Liver (tissue), 3 donors: ENCODE measurements around the gene NPEPL1.

Experiments used
- EGR1 ChIP-seq, 2 donors: IDR thresholded peaks; 2 replicates each; pipeline ENCODE4 v1.6.1; 2016 to 2018; ENCODE audit warnings: antibody characterized with exemption in 2 of 2, low read depth in 2 of 2
- FOXA1 ChIP-seq: IDR thresholded peaks from 2 replicates; pipeline ENCODE4 v1.6.1; 2016; ENCODE audit warnings: antibody characterized with exemption
- RAD21 ChIP-seq, 2 donors: IDR thresholded peaks; 2 replicates each; pipeline ENCODE4 v1.6.1; 2016; ENCODE audit warnings: antibody characterized with exemption in 2 of 2, mild to moderate bottlenecking in 2 of 2
- RXRA ChIP-seq, 2 donors: IDR thresholded peaks; 2 replicates each; pipeline ENCODE4 v1.6.1; 2017 to 2018; ENCODE audit warnings: antibody characterized with exemption in 2 of 2, mild to moderate bottlenecking in 1 of 2
- TAF1 ChIP-seq: conservative IDR thresholded peaks from 2 replicates; pipeline ENCODE4 v1.6.1; 2016; ENCODE audit warnings: antibody characterized with exemption, mild to moderate bottlenecking
- TF ChIP-seq, protein P1 (sequence below): IDR thresholded peaks from 2 replicates; pipeline ENCODE4 v1.6.1; 2016; ENCODE audit warnings: antibody characterized with exemption
- TF ChIP-seq, protein P2 (sequence below): fragments of 150-350 bp; IDR thresholded peaks from 2 replicates; pipeline ENCODE4 v1.5.1; 2017; ENCODE audit warnings: improper control_type of control experiment, low read depth, low read length; ENCODE audit not compliant: missing input control
- TF ChIP-seq, protein P3 (sequence below): IDR thresholded peaks from 2 replicates; pipeline ENCODE4 v1.6.1; 2016; ENCODE audit warnings: antibody characterized with exemption, mild to moderate bottlenecking
- donor health status: healthy.
- donor health status: healthy.

DNA sequence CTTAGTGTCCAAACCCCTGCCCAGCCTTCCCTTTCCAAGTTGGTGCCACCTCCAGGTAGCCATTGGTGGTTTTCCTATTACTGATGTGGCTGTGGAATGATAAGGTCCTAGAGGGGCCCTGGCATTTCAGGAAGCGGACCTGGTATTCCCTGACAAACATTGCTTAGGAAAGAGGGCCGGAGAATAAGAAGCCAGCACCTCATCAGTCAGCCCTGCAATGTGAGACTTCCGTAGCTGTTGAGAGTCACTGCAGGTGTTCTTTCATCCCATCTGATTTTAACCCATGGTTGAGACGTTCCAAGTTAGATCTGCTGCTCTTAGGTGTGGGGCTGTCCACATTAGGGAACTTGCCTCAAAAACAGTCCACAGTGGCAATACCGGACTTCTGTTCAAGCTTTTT lies 14.8 kb upstream of the NPEPL1 start:
- no peak for TF ChIP-seq EGR1 (IDR thresholded peaks at IDR 0.05; ENCODE audit: low read depth in 2 of 2)
- TF ChIP-seq, protein P1, sequence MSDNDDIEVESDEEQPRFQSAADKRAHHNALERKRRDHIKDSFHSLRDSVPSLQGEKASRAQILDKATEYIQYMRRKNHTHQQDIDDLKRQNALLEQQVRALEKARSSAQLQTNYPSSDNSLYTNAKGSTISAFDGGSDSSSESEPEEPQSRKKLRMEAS: no peak
- no peak for TF ChIP-seq TAF1
- TF ChIP-seq, protein P2, sequence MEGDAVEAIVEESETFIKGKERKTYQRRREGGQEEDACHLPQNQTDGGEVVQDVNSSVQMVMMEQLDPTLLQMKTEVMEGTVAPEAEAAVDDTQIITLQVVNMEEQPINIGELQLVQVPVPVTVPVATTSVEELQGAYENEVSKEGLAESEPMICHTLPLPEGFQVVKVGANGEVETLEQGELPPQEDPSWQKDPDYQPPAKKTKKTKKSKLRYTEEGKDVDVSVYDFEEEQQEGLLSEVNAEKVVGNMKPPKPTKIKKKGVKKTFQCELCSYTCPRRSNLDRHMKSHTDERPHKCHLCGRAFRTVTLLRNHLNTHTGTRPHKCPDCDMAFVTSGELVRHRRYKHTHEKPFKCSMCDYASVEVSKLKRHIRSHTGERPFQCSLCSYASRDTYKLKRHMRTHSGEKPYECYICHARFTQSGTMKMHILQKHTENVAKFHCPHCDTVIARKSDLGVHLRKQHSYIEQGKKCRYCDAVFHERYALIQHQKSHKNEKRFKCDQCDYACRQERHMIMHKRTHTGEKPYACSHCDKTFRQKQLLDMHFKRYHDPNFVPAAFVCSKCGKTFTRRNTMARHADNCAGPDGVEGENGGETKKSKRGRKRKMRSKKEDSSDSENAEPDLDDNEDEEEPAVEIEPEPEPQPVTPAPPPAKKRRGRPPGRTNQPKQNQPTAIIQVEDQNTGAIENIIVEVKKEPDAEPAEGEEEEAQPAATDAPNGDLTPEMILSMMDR: no peak
- TF ChIP-seq RAD21 (IDR thresholded peaks at IDR 0.05): no peak
- TF ChIP-seq FOXA1: no peak
- TF ChIP-seq, protein P3, sequence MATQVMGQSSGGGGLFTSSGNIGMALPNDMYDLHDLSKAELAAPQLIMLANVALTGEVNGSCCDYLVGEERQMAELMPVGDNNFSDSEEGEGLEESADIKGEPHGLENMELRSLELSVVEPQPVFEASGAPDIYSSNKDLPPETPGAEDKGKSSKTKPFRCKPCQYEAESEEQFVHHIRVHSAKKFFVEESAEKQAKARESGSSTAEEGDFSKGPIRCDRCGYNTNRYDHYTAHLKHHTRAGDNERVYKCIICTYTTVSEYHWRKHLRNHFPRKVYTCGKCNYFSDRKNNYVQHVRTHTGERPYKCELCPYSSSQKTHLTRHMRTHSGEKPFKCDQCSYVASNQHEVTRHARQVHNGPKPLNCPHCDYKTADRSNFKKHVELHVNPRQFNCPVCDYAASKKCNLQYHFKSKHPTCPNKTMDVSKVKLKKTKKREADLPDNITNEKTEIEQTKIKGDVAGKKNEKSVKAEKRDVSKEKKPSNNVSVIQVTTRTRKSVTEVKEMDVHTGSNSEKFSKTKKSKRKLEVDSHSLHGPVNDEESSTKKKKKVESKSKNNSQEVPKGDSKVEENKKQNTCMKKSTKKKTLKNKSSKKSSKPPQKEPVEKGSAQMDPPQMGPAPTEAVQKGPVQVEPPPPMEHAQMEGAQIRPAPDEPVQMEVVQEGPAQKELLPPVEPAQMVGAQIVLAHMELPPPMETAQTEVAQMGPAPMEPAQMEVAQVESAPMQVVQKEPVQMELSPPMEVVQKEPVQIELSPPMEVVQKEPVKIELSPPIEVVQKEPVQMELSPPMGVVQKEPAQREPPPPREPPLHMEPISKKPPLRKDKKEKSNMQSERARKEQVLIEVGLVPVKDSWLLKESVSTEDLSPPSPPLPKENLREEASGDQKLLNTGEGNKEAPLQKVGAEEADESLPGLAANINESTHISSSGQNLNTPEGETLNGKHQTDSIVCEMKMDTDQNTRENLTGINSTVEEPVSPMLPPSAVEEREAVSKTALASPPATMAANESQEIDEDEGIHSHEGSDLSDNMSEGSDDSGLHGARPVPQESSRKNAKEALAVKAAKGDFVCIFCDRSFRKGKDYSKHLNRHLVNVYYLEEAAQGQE: no peak
- no peak for TF ChIP-seq RXRA (IDR thresholded peaks at IDR 0.05)
